A673 (cell line): ENCODE data around the gene MIEF1.

Experiments used
- EZH2 ChIP-seq: fragments of 200-600 bp; sonication (generic); IDR thresholded peaks from 2 replicates; pipeline ENCODE4 v1.6.1; 2017; ENCODE audit warnings: borderline replicate concordance, low read depth, mild to moderate bottlenecking, mixed read lengths, antibody characterized with exemption, low read length; ENCODE audit not compliant: poor library complexity, severe bottlenecking
- TF ChIP-seq, protein P1 (sequence below): fragments of 300-800, 200-600 bp; sonication (generic); conservative IDR thresholded peaks from 2 replicates; pipeline ENCODE4 v1.5.1; 2017; ENCODE audit warnings: low read depth, mild to moderate bottlenecking, antibody characterized with exemption, low read length, moderate library complexity, mixed read lengths

DNA sequence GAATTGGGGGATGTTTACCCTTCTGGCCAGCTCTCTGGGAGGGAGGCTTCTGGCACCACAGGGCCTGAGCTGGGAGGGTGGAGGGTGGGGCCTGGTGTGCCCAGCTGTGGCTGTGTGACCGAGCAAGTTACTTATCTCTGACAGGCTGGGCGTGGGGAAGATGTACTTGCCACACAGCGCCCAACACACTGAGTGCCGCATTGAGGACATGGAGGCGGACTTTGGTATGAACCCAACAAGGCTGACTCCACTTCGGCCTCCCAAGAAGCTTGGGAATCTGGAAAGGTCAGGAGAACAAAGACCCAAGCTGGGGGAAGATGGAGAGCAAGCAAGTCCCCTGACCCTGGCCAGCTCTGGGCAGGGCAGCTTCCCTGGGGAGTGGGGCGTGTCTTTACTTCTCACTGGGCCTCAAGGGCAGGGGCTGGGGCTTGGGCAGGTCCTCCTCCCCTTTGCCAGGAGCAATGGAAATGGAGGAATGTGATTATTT is 47.7 kb upstream of the MIEF1 start:
- TF ChIP-seq, protein P1, sequence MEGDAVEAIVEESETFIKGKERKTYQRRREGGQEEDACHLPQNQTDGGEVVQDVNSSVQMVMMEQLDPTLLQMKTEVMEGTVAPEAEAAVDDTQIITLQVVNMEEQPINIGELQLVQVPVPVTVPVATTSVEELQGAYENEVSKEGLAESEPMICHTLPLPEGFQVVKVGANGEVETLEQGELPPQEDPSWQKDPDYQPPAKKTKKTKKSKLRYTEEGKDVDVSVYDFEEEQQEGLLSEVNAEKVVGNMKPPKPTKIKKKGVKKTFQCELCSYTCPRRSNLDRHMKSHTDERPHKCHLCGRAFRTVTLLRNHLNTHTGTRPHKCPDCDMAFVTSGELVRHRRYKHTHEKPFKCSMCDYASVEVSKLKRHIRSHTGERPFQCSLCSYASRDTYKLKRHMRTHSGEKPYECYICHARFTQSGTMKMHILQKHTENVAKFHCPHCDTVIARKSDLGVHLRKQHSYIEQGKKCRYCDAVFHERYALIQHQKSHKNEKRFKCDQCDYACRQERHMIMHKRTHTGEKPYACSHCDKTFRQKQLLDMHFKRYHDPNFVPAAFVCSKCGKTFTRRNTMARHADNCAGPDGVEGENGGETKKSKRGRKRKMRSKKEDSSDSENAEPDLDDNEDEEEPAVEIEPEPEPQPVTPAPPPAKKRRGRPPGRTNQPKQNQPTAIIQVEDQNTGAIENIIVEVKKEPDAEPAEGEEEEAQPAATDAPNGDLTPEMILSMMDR, result no peak
- TF ChIP-seq EZH2, result no peak
